Glomerular visceral epithelial cell (primary cell): ENCODE data around the gene COQ8A.

Source experiments
- DNase-seq: peaks from one replicate; pipeline ENCODE4 v3.0.0-alpha.2; 2016; ENCODE audit errors: extremely low spot score

COQ8A gene

DNA sequence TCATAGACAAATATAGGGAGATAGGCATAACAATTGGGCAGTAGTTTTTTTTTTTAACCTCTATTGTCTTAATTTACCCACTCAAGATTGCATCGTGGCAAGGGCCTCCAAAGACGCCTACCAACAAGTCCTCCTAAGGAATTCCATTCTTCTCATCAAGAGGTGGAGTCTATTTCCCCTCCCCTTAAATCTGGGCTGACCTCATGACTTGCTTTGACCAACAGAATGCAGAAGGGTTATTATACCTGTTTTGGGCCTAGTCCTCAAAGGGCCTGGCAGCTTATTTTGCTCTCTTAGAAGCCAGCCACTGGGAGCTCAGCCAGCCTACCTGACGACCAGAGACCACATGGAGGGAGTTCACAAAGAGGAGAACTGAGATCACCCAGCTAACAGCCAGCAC lies 92.3 kb downstream of the COQ8A start:
- no peak for DNase-seq

DNA sequence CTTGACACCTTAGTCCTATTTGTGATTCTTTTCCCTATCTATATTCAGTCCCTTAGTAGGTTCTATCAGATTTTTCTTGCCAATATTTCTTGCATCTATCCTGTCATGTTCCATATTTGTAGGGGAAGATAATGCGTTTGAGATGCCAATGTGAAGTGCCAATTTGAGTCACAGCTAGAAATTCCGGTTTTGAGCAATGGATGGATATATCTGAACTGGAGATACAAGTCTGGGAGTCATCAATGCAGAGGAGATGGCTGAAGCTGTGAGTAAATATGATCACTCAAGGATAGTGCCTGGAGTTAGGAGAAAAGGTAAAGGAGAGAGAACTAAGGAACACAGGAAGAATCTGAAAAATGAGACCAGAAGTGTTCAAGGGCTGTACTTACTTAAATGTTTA lies 93.8 kb downstream of the COQ8A start:
- no peak for DNase-seq

DNA sequence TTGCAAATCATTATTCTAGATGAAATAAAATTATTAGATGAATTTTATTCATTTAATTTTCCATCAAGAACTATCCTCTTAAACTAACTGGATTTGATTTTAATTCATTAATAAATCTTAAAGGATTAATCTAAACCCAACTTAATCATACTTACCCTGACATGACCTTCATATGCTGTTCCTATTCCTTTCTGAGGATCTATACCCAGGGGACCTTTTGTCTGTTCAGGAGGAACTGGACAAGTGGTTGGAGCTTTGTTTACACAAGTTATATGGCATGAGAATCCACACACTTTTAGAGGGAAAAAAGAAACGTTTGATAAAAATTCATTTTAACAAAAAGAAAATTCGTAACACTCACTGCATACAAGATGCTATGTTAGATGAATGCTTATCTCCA lies 95.2 kb downstream of the COQ8A start:
- DNase-seq, result no peak

DNA sequence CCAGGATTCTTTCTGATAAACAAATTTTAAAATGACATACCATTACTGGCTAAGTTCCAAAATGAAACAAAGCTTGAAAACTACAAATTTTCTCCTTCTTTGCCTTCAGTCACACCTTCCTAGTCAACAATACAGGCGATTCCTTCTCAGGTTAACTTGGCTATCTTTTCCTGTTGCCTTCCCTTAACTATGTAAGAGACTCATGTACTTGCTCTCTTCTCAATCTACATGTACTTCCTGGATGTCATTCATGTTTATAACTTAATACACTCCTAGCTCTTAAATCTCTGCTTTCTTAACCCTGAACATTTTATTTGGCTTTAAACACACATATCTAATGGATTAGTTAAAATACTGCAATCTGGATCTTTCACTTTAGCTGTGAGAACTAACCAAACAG lies 97.0 kb downstream of the COQ8A start:
- DNase-seq, result no peak
